MM.1S (cell line): ENCODE results near the gene FER.
"Not testable (repeated sequence)": the region's sequence is repeated elsewhere in the genome, so short reads cannot be mapped to it uniquely, and the experiment has no call there.

ENCODE experiments used
- DNase-seq: peaks from one replicate; pipeline ENCODE4 v3.0.0-alpha.2; 2015
- H2AFZ ChIP-seq: fragments of 300-600 bp; sonication (generic); 2 replicates; pipeline ENCODE4 v1.6.0; 2016; ENCODE audit warnings: antibody characterized with exemption, low read length
- H3F3A ChIP-seq: fragments of 300-600 bp; sonication (generic); 2 replicates; pipeline ENCODE4 v1.6.1; 2016; ENCODE audit warnings: mild to moderate bottlenecking, antibody characterized with exemption, low read length, moderate library complexity, mixed read lengths; ENCODE audit not compliant: insufficient read depth
- H3K27ac ChIP-seq: fragments of 300-600 bp; sonication (generic); 2 replicates; pipeline ENCODE4 v1.5.1; 2016; ENCODE audit warnings: mild to moderate bottlenecking, low read length
- H3K27me3 ChIP-seq: fragments of 300-600 bp; sonication (generic); replicated peaks from 2 replicates; pipeline ENCODE4 v1.6.0; 2016; ENCODE audit warnings: low read length; ENCODE audit not compliant: insufficient read depth
- H3K36me3 ChIP-seq: fragments of 300-600 bp; sonication (generic); replicated peaks from 2 replicates; pipeline ENCODE4 v1.6.1; 2016; ENCODE audit warnings: mild to moderate bottlenecking, low read length, mixed read lengths; ENCODE audit not compliant: insufficient read depth
- H3K4me1 ChIP-seq: fragments of 300-600 bp; sonication (generic); 2 replicates; pipeline ENCODE4 v1.6.1; 2016; ENCODE audit warnings: low read length, mixed read lengths
- H3K4me2 ChIP-seq: fragments of 300-600 bp; sonication (generic); 2 replicates; pipeline ENCODE4 v1.6.0; 2016; ENCODE audit warnings: low read depth, low read length
- H3K4me3 ChIP-seq: fragments of 300-600 bp; sonication (generic); 2 replicates; pipeline ENCODE4 v1.5.1; 2016; ENCODE audit warnings: low read length, mixed read lengths
- H3K79me2 ChIP-seq: fragments of 300-600 bp; sonication (generic); 2 replicates; pipeline ENCODE4 v1.6.1; 2016; ENCODE audit warnings: mixed run types, low read length, mixed read lengths
- H3K9ac ChIP-seq: fragments of 300-600 bp; sonication (generic); 2 replicates; pipeline ENCODE4 v1.6.1; 2016; ENCODE audit warnings: low read length, mixed read lengths
- H3K9me2 ChIP-seq: fragments of 300-600 bp; sonication (generic); replicated peaks from 2 replicates; pipeline ENCODE4 v1.6.1; 2016; ENCODE audit warnings: mild to moderate bottlenecking, low read length, mixed read lengths; ENCODE audit not compliant: insufficient read depth
- H3K9me3 ChIP-seq: fragments of 300-600 bp; sonication (generic); replicated peaks from 2 replicates; pipeline ENCODE4 v1.6.1; 2016; ENCODE audit warnings: mild to moderate bottlenecking, low read length, mixed read lengths; ENCODE audit not compliant: insufficient read depth
- H4K20me1 ChIP-seq: fragments of 300-600 bp; sonication (generic); 2 replicates; pipeline ENCODE4 v1.6.1; 2016; ENCODE audit warnings: mild to moderate bottlenecking, low read length, moderate library complexity, mixed read lengths; ENCODE audit not compliant: insufficient read depth
- CTCF ChIP-seq: fragments of 300-600 bp; sonication (generic); IDR thresholded peaks from 2 replicates; pipeline ENCODE4 v1.5.1; 2016; ENCODE audit warnings: antibody characterized with exemption, low read length, mixed read lengths
- EZH2 ChIP-seq: fragments of 300-600 bp; sonication (generic); optimal IDR thresholded peaks from 2 replicates; pipeline ENCODE3; 2017; ENCODE audit warnings: low read depth, mild to moderate bottlenecking, antibody characterized with exemption, low read length, mixed read lengths
- EZH2phosphoT487 ChIP-seq: fragments of 300-600 bp; sonication (generic); IDR thresholded peaks from 2 replicates; pipeline ENCODE4 v1.6.1; 2018; ENCODE audit warnings: antibody characterized with exemption, low read length

The FER gene

GRCh38 chr5:109022056-109022455 lies 274.4 kb downstream of the FER start:
- DNase-seq, result no peak

DNA sequence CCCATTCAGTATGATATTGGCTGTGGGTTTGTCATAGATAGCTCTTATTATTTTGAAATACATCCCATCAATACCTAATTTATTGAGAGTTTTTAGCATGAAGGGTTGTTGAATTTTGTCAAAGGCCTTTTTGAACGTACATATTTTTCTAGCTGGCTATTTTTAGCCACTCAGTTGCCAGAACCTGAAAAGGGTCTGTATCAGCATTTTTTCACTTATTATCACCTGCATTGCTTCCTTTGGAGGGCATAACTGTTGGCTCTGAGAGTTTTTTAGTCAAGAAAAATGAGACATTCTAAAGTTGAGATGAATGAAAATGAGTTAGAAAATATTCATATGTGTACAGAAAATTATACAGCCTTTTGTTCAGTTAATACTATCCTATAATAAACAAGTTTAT lies 278.0 kb downstream of the FER start:
- not testable (repeated sequence) for H3K9me3 ChIP-seq, H3K9me2 ChIP-seq, H4K20me1 ChIP-seq, H3K36me3 ChIP-seq, H3K27me3 ChIP-seq, H3K4me3 ChIP-seq, H2AFZ ChIP-seq, H3K9ac ChIP-seq
- Histone ChIP-seq H3K4me1 (peaks cover 36% of the 10 kb centered on the region), H3K79me2 (peaks cover 16% of the 10 kb centered on the region), H3K27ac (peak overlapping the region; percentile 17; the same call in 1 of the 2 replicates), H3K4me2 (peak overlapping the region; percentile 50), H3F3A (peaks cover 25% of the 10 kb centered on the region)
- DNase-seq, result peak; percentile 76

More at GRCh38 chr5:109022056-109022455, 274.4 kb downstream of the FER start:
- H3K9ac ChIP-seq, result no peak overlapping the region
- no peak overlapping the region for H3K4me2 ChIP-seq
- peaks cover 7% of the 10 kb centered on the region; the same call in 1 of the 2 replicates for H3K4me1 ChIP-seq
- no peaks in the 10 kb centered on the region for H3K36me3 ChIP-seq
- no peaks in the 10 kb centered on the region for H4K20me1 ChIP-seq
- H3K4me3 ChIP-seq, result no peak overlapping the region
- H3K27ac ChIP-seq, result no peak overlapping the region
- H3K27me3 ChIP-seq, result no peaks in the 10 kb centered on the region
- H3K79me2 ChIP-seq, result peaks cover 11% of the 10 kb centered on the region; the same call in 1 of the 2 replicates
- no peaks in the 10 kb centered on the region for H3K9me3 ChIP-seq
- TF ChIP-seq EZH2 (no peak), EZH2phosphoT487 (no peak), CTCF (no peak)
- H3F3A ChIP-seq, result no peaks in the 10 kb centered on the region
- no peak overlapping the region for H2AFZ ChIP-seq
- no peaks in the 10 kb centered on the region for H3K9me2 ChIP-seq

DNA sequence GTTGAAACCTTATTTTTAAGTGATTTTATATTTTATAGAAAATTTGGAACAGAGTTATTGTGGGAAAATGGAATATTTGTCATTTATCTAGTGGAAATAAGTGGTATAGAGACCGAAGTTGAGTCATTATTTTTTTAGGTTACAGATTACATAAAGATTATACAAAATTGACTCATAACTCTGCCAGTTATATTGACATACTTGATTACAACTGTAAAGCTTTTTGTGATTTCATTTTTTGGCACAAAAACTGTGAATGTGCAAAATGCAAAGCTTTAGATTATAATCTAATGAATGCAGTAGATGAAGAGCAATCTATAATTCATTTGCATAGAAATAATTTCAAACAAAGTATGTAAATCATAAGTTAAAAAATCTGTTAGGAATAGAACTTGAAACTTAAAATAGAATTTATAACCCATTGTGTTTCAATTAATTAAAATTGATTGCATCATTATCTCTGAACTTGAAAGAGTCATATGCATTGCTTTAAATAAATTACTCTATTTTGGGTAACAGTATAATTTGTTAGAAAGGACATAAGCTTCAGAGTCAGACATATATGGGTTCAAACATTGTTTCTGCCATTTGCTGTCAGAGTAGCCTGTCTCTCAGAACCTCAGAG lies 280.4 kb downstream of the FER start:
- no peak for TF ChIP-seq EZH2phosphoT487
- no peak for TF ChIP-seq EZH2
- no peak for TF ChIP-seq CTCF

More for the DNA sequence above, 280.4 kb downstream of the FER start:
- peaks cover 25% of the 10 kb centered on the region for H3F3A ChIP-seq
- H4K20me1 ChIP-seq, result no peaks in the 10 kb centered on the region
- H3K9me2 ChIP-seq, result no peaks in the 10 kb centered on the region
- peak overlapping the region; percentile 36; the same call in 1 of the 2 replicates for H3K4me3 ChIP-seq
- peak overlapping the region; percentile 60 for H3K4me2 ChIP-seq
- DNase-seq, result no peak
- H2AFZ ChIP-seq, result no peak overlapping the region
- no peaks in the 10 kb centered on the region for H3K36me3 ChIP-seq
- H3K79me2 ChIP-seq, result peaks cover 16% of the 10 kb centered on the region
- H3K4me1 ChIP-seq, result peaks cover 40% of the 10 kb centered on the region
- H3K9ac ChIP-seq, result peak overlapping the region; percentile 16; the same call in 1 of the 2 replicates
- H3K27ac ChIP-seq, result peak overlapping the region; percentile 74; the same call in 1 of the 2 replicates
- no peaks in the 10 kb centered on the region for H3K9me3 ChIP-seq
- H3K27me3 ChIP-seq, result no peaks in the 10 kb centered on the region
